Left lobe of liver (tissue), 2 donors: ENCODE measurements around the gene ARHGEF17. TPM values are rescaled to one million over a fixed set of nuclear protein-coding genes. Genes with fewer than 3 reads are reported as not detected.

ENCODE experiments used
- ATAC-seq: fragments of 200-7000 bp; cut with Tn5 transposase; one replicate; pipeline ENCODE4 v1.9.1; 2020; ENCODE audit warnings: mild to moderate bottlenecking, moderate library complexity
- DNase-seq: peaks from one replicate; pipeline ENCODE4 v3.0.0-alpha.2; 2020; ENCODE audit warnings: low spot score
- total RNA-seq: library from RNA; stranded (reverse); gene quantifications from one replicate; pipeline ENCODE4 v1.2.1, GENCODE V29; 2021
- donor health status: DM: no; HTN: no; CAD: no; lungs with moderate emphysema.
- donor health status: DM: no; HTN: yes; CAD: no.

Gene ARHGEF17
- total RNA-seq, 1 donor from 2014 or later: 6.8 TPM

GRCh38 chr11:73401924-73402833 is 94.1 kb downstream of the ARHGEF17 start:
- no peak for DNase-seq
- no peak for ATAC-seq

GRCh38 chr11:73402834-73403185 is 94.7 kb downstream of the ARHGEF17 start:
- no peak for ATAC-seq
- no peak for DNase-seq

DNA sequence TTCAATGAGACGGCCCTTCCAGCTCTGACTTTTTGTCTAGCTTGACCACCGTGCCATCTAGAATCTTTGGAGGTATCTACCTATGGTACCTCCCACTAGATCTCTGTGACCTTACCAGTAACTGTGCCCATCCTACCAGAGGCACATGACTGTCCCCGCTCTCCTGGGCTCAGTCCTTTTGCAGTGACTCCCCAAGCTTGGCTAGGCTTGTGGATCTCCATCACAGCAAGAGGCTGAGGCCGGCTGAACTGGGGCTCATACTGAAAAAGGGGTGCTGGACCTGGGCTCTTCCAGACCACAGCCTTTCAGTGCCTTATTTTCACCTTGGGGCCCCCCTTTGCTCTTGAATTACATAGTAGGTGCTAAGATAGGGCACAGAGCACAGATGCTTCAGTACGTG is 95.5 kb downstream of the ARHGEF17 start:
- ATAC-seq (no peak), DNase-seq (no peak)

DNA sequence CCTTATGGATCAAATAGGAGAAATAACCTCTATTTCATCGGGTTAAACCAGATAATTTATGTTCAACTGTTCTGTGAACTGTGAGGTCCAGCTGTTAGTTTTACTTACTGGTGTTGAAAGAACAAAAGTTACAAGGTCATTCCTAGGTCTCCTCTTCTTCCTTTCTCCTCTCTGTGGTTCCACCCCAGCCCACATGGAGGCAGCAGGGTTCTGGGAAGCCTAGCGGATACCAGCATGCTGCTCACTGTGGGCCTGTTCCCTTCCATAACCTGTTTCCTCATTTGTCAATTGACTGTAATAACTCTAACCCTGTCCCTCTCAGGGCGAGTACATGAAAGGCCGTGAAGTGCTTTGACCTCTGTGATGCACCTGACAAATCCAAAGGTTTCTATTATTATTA is 96.0 kb downstream of the ARHGEF17 start:
- ATAC-seq (peak; percentile 95), DNase-seq (no peak)

DNA sequence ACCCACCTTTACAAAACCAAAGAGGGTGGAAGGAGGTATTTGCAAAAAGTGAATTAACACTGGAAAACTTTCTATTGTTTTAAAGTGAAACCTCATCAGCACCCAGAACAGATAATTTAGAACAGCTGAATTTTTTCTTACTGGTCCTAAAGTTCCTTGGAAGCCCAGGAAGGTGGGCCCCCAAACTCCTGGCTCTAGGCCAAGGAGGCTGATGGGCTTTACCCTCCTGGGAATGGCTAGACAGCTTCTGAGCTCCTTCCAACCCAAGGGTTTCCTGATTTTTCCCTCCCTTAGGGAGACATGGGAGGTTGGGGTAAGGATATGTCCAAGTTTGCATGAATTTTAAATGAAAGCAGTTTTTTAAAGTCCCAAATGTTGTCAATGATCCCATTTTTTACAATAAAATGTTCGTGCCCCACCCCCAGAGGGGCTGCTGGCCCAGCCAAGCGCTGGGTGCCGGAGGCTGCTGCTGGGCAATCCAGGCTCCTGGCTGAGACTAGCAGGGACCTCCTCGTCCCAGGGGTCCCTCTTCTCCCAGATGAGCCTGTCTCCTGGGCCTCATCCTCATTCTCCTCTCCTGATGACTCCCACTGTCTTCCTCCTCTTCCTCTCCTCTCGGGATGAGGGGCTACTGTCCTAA is 96.5 kb downstream of the ARHGEF17 start:
- DNase-seq (no peak), ATAC-seq (no peak)

DNA sequence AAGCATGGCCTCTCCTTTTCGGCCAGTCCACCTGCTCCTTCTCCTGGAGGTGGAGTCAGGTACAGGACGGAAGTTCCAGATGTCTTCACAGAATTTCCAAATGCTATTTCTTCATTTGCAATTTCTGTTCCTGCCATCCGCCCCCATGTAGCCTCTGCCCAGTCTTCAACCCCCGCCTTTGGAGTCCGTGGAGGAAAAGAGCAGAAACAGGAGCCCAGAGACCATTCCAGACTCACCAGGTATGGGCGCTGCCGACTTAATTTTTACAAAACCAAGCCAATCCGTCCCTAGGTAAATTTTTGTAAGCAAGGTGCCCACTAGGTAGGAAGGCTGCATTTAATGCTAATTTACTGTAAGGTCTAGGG is 97.1 kb downstream of the ARHGEF17 start:
- ATAC-seq (no peak), DNase-seq (no peak)

- DNase-seq: no peak
- ATAC-seq: no peak
Measured at GRCh38 chr11:73406131-73406530, 98.1 kb downstream of the ARHGEF17 start.

DNA sequence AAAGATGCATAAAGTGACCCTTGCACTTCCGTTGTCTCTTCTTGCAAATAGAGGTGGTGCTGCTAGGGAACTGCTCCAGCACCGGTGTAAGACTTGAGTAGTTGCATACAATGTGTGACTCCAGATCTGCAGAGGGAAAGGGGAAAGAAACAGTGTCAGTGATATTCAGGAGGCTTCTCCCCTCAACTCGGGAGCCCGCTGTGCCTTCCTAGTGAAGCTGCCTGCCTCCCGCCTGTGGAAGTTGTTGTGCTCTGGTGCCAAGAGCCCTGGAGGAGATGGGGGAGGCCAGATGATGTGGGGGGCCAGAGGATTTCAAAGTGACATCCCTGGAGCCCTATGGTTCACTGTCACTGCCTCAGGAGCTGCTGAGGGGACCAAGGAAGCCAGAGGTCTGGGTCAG is 98.5 kb downstream of the ARHGEF17 start:
- DNase-seq: no peak

DNA sequence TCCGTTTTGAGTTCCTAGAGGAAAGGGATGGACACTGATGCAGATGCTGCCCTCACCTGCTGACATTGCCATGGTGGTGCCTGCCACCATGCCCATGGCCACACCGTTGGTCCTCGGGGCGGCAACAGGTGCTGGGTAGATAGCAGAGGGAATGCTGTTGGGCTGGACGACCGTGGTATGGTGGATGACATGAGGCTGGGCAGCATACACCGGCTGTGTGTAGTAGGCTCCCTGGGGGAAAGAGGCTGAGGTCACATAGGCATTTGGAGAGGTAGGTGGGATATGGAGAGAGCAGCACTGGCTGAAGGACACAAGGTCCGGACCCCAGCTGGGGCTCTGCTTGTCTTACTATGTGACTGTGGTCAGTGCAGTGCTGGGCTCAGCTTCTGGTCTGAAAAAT is 101.4 kb downstream of the ARHGEF17 start:
- ATAC-seq: peak; percentile 10
- no peak for DNase-seq

More for the DNA sequence above, 98.5 kb downstream of the ARHGEF17 start:
- ATAC-seq: no peak

- ATAC-seq (no peak), DNase-seq (no peak)
Measured at GRCh38 chr11:73410627-73411026, 102.6 kb downstream of the ARHGEF17 start.

GRCh38 chr11:73411031-73411430 is 103.0 kb downstream of the ARHGEF17 start:
- ATAC-seq: no peak
- DNase-seq: no peak

GRCh38 chr11:73412308-73412707 is 104.2 kb downstream of the ARHGEF17 start:
- ATAC-seq (no peak), DNase-seq (no peak)

- DNase-seq: no peak
- ATAC-seq: no peak
Measured at GRCh38 chr11:73413256-73413655, 105.2 kb downstream of the ARHGEF17 start.

DNA sequence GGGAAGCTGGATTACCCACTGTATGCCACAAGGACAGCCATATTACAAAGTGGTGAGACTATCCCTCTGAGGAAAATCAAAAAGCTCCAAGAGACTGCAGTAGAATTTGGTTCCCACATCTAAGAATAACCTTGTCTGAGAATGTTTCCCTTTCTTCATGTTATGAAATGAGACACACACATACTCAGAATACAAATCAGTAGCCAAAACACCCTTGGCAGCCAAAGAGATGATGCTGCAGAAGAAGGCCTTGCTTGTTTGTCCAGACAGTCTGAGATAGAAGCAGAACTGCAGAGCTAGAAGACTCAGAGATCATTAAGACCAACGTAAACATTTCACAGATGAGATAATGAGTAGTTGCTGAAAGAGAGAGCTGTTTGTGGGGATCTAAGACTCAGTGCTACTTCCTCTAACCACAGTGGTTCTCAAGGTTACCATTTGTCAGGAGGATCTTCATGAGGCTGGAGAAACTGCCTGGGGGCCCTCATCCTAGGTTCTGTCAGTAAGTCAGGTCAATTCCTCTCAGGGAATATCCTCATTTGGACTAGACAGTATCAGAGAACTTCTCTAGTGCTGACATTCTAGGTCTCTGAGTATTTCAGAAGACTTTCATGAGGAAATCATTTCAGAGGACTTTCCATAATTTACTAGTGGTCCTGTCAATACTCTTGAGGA is 107.0 kb downstream of the ARHGEF17 start:
- ATAC-seq (no peak), DNase-seq (no peak)

- DNase-seq (no peak), ATAC-seq (no peak)
Measured at GRCh38 chr11:73415854-73416615, 108.0 kb downstream of the ARHGEF17 start.

GRCh38 chr11:73416786-73417185 is 108.7 kb downstream of the ARHGEF17 start:
- no peak for ATAC-seq
- DNase-seq: no peak

Other genes with a start within 250 kb of the ARHGEF17 start
- gene FCHSD2, start 166.0 kb upstream of the ARHGEF17 start, total RNA-seq: 19.2 TPM
- gene P2RY2, start 90.0 kb upstream of the ARHGEF17 start, total RNA-seq: 6.0 TPM
- 0.25 TPM for gene P2RY6, start 35.9 kb upstream of the ARHGEF17 start, total RNA-seq
- 1.4 TPM for gene RELT, start 68.1 kb downstream of the ARHGEF17 start, total RNA-seq